Islet precursor cell (in vitro differentiated cells): ENCODE measurements around the gene DUSP7.

Source experiments
- DNase-seq: peaks from one replicate; pipeline ENCODE4 v3.0.0-alpha.2; 2018

Gene DUSP7

GRCh38 chr3:52086461-52086860, 30.1 kb upstream of the DUSP7 start:
- no peak for DNase-seq

GRCh38 chr3:52085681-52086282, 29.4 kb upstream of the DUSP7 start:
- no peak for DNase-seq

- DNase-seq: no peak
Measured at GRCh38 chr3:52084954-52085680, 28.7 kb upstream of the DUSP7 start.

- no peak for DNase-seq
Measured at GRCh38 chr3:52084216-52084945, 28.0 kb upstream of the DUSP7 start.

- DNase-seq: no peak
Measured at GRCh38 chr3:52083556-52084087, 27.3 kb upstream of the DUSP7 start.

- no peak for DNase-seq
Measured at GRCh38 chr3:52082951-52083350, 26.6 kb upstream of the DUSP7 start.

GRCh38 chr3:52080830-52081719, 24.7 kb upstream of the DUSP7 start:
- no peak for DNase-seq

- no peak for DNase-seq
Measured at GRCh38 chr3:52079958-52080357, 23.6 kb upstream of the DUSP7 start.

GRCh38 chr3:52078781-52079560, 22.6 kb upstream of the DUSP7 start:
- no peak for DNase-seq

- no peak for DNase-seq
Measured at GRCh38 chr3:52077925-52078324, 21.6 kb upstream of the DUSP7 start.

GRCh38 chr3:52076896-52077780, 20.8 kb upstream of the DUSP7 start:
- DNase-seq: peak; percentile 90

- no peak for DNase-seq
Measured at GRCh38 chr3:52073490-52073889, 17.1 kb upstream of the DUSP7 start.

- no peak for DNase-seq
Measured at GRCh38 chr3:52072471-52072870, 16.1 kb upstream of the DUSP7 start.

- DNase-seq: no peak
Measured at GRCh38 chr3:52072020-52072419, 15.6 kb upstream of the DUSP7 start.

- no peak for DNase-seq
Measured at GRCh38 chr3:52070724-52071621, 14.6 kb upstream of the DUSP7 start.

- no peak for DNase-seq
Measured at GRCh38 chr3:52069855-52070254, 13.5 kb upstream of the DUSP7 start.

GRCh38 chr3:52069135-52069534, 12.8 kb upstream of the DUSP7 start:
- no peak for DNase-seq

GRCh38 chr3:52068730-52069129, 12.4 kb upstream of the DUSP7 start:
- no peak for DNase-seq

- no peak for DNase-seq
Measured at GRCh38 chr3:52068055-52068571, 11.7 kb upstream of the DUSP7 start.

GRCh38 chr3:52067526-52067925, 11.2 kb upstream of the DUSP7 start:
- DNase-seq: no peak
